HL-60 (cell line): ENCODE results near the gene DENND1A.

Source experiments
- DNase-seq, 2 experiments: peaks; one replicate each; pipeline ENCODE4 v3.0.0-alpha.2; 2010 to 2020; ENCODE audit warnings: low read depth in 1 of 2, low spot score in 1 of 2
- H3K27ac ChIP-seq: fragments of 250-450 bp; sonication (Bioruptor Pico); replicated peaks from 2 replicates; pipeline ENCODE4 v1.5.1; 2020; ENCODE audit warnings: mild to moderate bottlenecking, moderate library complexity
- H3K27me3 ChIP-seq: fragments of 250-450 bp; sonication (Bioruptor Pico); 2 replicates; pipeline ENCODE4 v1.5.1; 2021; ENCODE audit warnings: mild to moderate bottlenecking, moderate library complexity; ENCODE audit not compliant: insufficient read depth, poor library complexity, severe bottlenecking
- H3K4me3 ChIP-seq: replicated peaks from 2 replicates; pipeline ENCODE4 v1.5.1; 2011; ENCODE audit warnings: mild to moderate bottlenecking, control low read depth, low read length; ENCODE audit not compliant: insufficient read depth
- CTCF ChIP-seq: IDR thresholded peaks from one replicate; pipeline ENCODE4 v1.5.1; 2011; ENCODE audit warnings: low read length, control low read depth, inconsistent platforms; ENCODE audit not compliant: insufficient read depth
- GABPA ChIP-seq: IDR thresholded peaks from 2 replicates; pipeline ENCODE4 v1.6.1; 2012; ENCODE audit warnings: low read depth
- POLR2AphosphoS5 ChIP-seq: IDR thresholded peaks from 2 replicates; pipeline ENCODE4 v1.6.1; 2012; ENCODE audit warnings: low read depth
- REST ChIP-seq: IDR thresholded peaks from 2 replicates; pipeline ENCODE4 v1.6.1; 2012; ENCODE audit warnings: low read depth; ENCODE audit not compliant: insufficient replicate concordance
- SPI1 ChIP-seq: IDR thresholded peaks from 2 replicates; pipeline ENCODE4 v1.6.1; 2012; ENCODE audit warnings: low read depth, mild to moderate bottlenecking, borderline replicate concordance

The DENND1A gene

DNA sequence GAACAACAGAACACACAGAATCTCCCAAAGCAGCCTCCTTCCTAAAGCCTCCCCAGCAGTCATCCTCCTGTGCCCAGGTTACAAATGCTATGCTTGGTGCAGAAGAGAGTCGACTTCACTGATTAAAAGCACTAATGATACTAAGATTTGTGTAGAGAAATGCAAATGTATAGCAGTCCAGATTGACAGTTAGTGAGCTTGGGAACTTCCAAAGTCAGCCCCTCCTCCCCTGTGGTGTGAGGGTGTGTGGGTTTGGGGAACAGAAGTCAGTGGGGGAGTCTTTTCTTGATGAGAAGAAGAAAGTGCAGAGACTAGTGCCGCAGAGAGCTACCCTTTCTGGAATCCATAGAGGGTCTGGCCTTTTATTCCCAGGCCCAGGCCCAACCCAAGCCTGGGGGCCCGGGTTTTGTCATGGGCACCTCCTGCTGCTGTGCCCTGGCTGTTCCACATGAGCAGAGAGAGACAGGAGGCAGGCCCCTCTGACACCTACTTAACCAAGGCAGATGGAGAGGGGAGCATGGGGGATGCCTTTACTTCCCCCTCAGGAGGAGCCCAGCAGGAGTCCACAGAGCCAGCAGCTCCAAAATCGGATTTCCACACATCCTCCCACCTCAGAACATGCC, 173.3 kb downstream of the DENND1A start:
- Histone ChIP-seq H3K27ac (no peak overlapping the region), H3K4me3 (no peak overlapping the region), H3K27me3 (no peaks in the 10 kb centered on the region)
- TF ChIP-seq CTCF (no peak), GABPA (no peak), REST (no peak), SPI1 (no peak), POLR2AphosphoS5 (no peak)
- DNase-seq = no peak

- DNase-seq = no peak
- no peaks in the 10 kb centered on the region for H3K27me3 ChIP-seq
- no peak for TF ChIP-seq REST
- TF ChIP-seq GABPA = no peak
- TF ChIP-seq SPI1 = no peak
- no peak for TF ChIP-seq CTCF
- TF ChIP-seq POLR2AphosphoS5 = no peak
- no peak overlapping the region for H3K27ac ChIP-seq
- H3K4me3 ChIP-seq = no peak overlapping the region
These were observed 176.2 kb downstream of the DENND1A start for GRCh38 chr9:123753669-123754258.

DNA sequence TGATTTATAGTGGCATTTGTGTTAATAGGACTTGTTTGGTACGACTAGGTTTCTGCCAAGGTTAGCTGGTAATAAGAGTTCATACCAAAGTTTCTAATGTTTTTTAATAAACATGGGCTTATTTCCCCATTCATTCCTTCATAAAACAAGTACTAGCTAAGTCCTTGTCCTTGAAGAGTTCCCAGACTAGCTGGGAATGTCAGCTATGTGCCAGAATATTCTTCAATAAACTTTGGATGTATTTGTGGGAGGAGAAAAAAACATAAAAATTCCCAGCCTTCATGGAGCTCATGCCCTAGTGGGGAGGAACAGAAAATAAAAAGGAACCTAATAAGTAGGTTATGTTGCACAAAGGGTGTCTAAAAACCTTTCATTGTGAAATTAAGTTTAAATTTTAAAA, 176.9 kb downstream of the DENND1A start:
- no peak for DNase-seq
- Histone ChIP-seq H3K27me3 (no peaks in the 10 kb centered on the region), H3K27ac (no peak overlapping the region), H3K4me3 (no peak overlapping the region)
- no peak for TF ChIP-seq REST
- no peak for TF ChIP-seq SPI1
- TF ChIP-seq GABPA = no peak
- no peak for TF ChIP-seq POLR2AphosphoS5
- no peak for TF ChIP-seq CTCF
